DOHH2 (cell line): Measurements from ENCODE around the gene MDGA2.

ENCODE experiments used
- H3F3A ChIP-seq: fragments of 200-600 bp; sonication (generic), shearing (Covaris generic); 2 replicates; pipeline ENCODE4 v1.6.0; 2016; ENCODE audit warnings: antibody characterized with exemption, mild to moderate bottlenecking; ENCODE audit not compliant: control insufficient read depth, insufficient read depth
- H3K27ac ChIP-seq: fragments of 200-600 bp; sonication (generic); 2 replicates; pipeline ENCODE4 v1.5.1; 2014; ENCODE audit warnings: low read depth, mild to moderate bottlenecking, low read length, moderate library complexity
- H3K27me3 ChIP-seq: fragments of 200-600 bp; sonication (generic); 2 replicates; pipeline ENCODE4 v1.6.1; 2014; ENCODE audit warnings: mild to moderate bottlenecking, low read length, mixed read lengths; ENCODE audit not compliant: control insufficient read depth
- H3K36me3 ChIP-seq: fragments of 200-600 bp; sonication (generic); 2 replicates; pipeline ENCODE4 v1.6.1; 2014; ENCODE audit warnings: mild to moderate bottlenecking, low read length, moderate library complexity, mixed read lengths; ENCODE audit not compliant: control insufficient read depth
- H3K4me1 ChIP-seq: fragments of 200-600 bp; sonication (generic); 2 replicates; pipeline ENCODE4 v1.6.1; 2014; ENCODE audit warnings: mild to moderate bottlenecking, low read length, mixed read lengths; ENCODE audit not compliant: control insufficient read depth
- H3K4me2 ChIP-seq: fragments of 200-600 bp; sonication (generic); 2 replicates; pipeline ENCODE4 v1.6.0; 2014; ENCODE audit warnings: mild to moderate bottlenecking, low read length, moderate library complexity
- H3K4me3 ChIP-seq: fragments of 200-600 bp; sonication (generic); 2 replicates; pipeline ENCODE4 v1.5.1; 2014; ENCODE audit warnings: mild to moderate bottlenecking, low read length, mixed read lengths
- H3K79me2 ChIP-seq: fragments of 200-600 bp; sonication (generic); 2 replicates; pipeline ENCODE4 v1.6.1; 2014; ENCODE audit warnings: mild to moderate bottlenecking, low read length, mixed read lengths; ENCODE audit not compliant: control insufficient read depth
- H3K9me2 ChIP-seq: fragments of 200-600 bp; sonication (generic); replicated peaks from 2 replicates; pipeline ENCODE4 v1.6.1; 2014; ENCODE audit warnings: mild to moderate bottlenecking, low read length, mixed read lengths; ENCODE audit not compliant: control insufficient read depth
- H3K9me3 ChIP-seq: fragments of 200-600 bp; sonication (generic); 2 replicates; pipeline ENCODE4 v1.6.1; 2014; ENCODE audit warnings: antibody characterized with exemption, low read length, mixed read lengths; ENCODE audit not compliant: control insufficient read depth, insufficient read depth
- H4K20me1 ChIP-seq: fragments of 200-600 bp; sonication (generic); 2 replicates; pipeline ENCODE4 v1.6.0; 2014; ENCODE audit warnings: low read depth, mild to moderate bottlenecking, antibody characterized with exemption, low read length, moderate library complexity; ENCODE audit not compliant: control insufficient read depth, insufficient read depth
- CTCF ChIP-seq: fragments of 200-600 bp; sonication (generic); IDR thresholded peaks from one replicate; pipeline ENCODE4 v1.5.1; 2014; ENCODE audit warnings: antibody characterized with exemption, mild to moderate bottlenecking, low read depth, low read length; ENCODE audit not compliant: poor library complexity, severe bottlenecking
- EZH2phosphoT487 ChIP-seq: fragments of 200-600 bp; sonication (generic); IDR thresholded peaks from 2 replicates; pipeline ENCODE4 v1.6.1; 2017; ENCODE audit warnings: borderline replicate concordance, mild to moderate bottlenecking, antibody characterized with exemption, low read length, moderate library complexity, mixed read lengths

The MDGA2 gene

GRCh38 chr14:47012533-47013280, 662.7 kb downstream of the MDGA2 start:
- no peaks in the 10 kb centered on the region for H3K9me3 ChIP-seq
- no peak overlapping the region for H3K27ac ChIP-seq

GRCh38 chr14:47009615-47010014, 665.8 kb downstream of the MDGA2 start:
- Histone ChIP-seq H3K27me3 (no peaks in the 10 kb centered on the region), H3K36me3 (no peaks in the 10 kb centered on the region), H3K79me2 (no peaks in the 10 kb centered on the region), H4K20me1 (no peaks in the 10 kb centered on the region), H3F3A (no peaks in the 10 kb centered on the region), H3K4me1 (no peaks in the 10 kb centered on the region), H3K27ac (no peak overlapping the region), H3K4me2 (no peak overlapping the region), H3K4me3 (no peak overlapping the region), H3K9me3 (no peaks in the 10 kb centered on the region), H3K9me2 (no peaks in the 10 kb centered on the region)
- no peak for TF ChIP-seq EZH2phosphoT487
- TF ChIP-seq CTCF = no peak

More at GRCh38 chr14:47012533-47013280, 662.7 kb downstream of the MDGA2 start:
- TF ChIP-seq CTCF = no peak
- no peak for TF ChIP-seq EZH2phosphoT487
- no peaks in the 10 kb centered on the region for H3K79me2 ChIP-seq
- no peak overlapping the region for H3K4me3 ChIP-seq
- H3F3A ChIP-seq = no peaks in the 10 kb centered on the region
- H3K4me2 ChIP-seq = no peak overlapping the region
- H3K4me1 ChIP-seq = no peaks in the 10 kb centered on the region
- no peaks in the 10 kb centered on the region for H3K36me3 ChIP-seq
- H4K20me1 ChIP-seq = no peaks in the 10 kb centered on the region
- H3K9me2 ChIP-seq = no peaks in the 10 kb centered on the region
- H3K27me3 ChIP-seq = no peaks in the 10 kb centered on the region

GRCh38 chr14:47008732-47009131, 666.7 kb downstream of the MDGA2 start:
- H3K36me3 ChIP-seq = no peaks in the 10 kb centered on the region
- H3K79me2 ChIP-seq = no peaks in the 10 kb centered on the region
- H3F3A ChIP-seq = no peaks in the 10 kb centered on the region
- no peaks in the 10 kb centered on the region for H3K4me1 ChIP-seq
- H3K4me3 ChIP-seq = no peak overlapping the region
- no peaks in the 10 kb centered on the region for H3K9me2 ChIP-seq
- no peak overlapping the region for H3K27ac ChIP-seq
- TF ChIP-seq EZH2phosphoT487 (no peak), CTCF (no peak)
- no peaks in the 10 kb centered on the region for H3K27me3 ChIP-seq
- no peak overlapping the region for H3K4me2 ChIP-seq
- H4K20me1 ChIP-seq = no peaks in the 10 kb centered on the region
- no peaks in the 10 kb centered on the region for H3K9me3 ChIP-seq
